ENCODE data around the gene SLC38A5. TPM values are rescaled to one million over a fixed set of nuclear protein-coding genes. Genes with fewer than 3 reads are reported as not detected.

The SLC38A5 gene
- total RNA-seq, 1 donor from 2014 or later, result 4.4 TPM

Other genes starting within 250 kb of the SLC38A5 start
- gene SSX1, start 214.9 kb downstream of the SLC38A5 start, total RNA-seq, result not detected
- not detected for gene SSX3, start 113.6 kb downstream of the SLC38A5 start, total RNA-seq
- not detected for gene SSX4, start 86.7 kb downstream of the SLC38A5 start, total RNA-seq
- not detected for gene SSX4B, start 58.3 kb downstream of the SLC38A5 start, total RNA-seq
- 40.4 TPM for gene FTSJ1, start 5.9 kb upstream of the SLC38A5 start, total RNA-seq
- gene PORCN, start 38.7 kb upstream of the SLC38A5 start, total RNA-seq, result 7.8 TPM
- gene EBP, start 51.5 kb upstream of the SLC38A5 start, total RNA-seq, result 18.8 TPM
- gene TBC1D25, start 69.5 kb upstream of the SLC38A5 start, total RNA-seq, result 19.9 TPM
- gene RBM3, start 104.2 kb upstream of the SLC38A5 start, total RNA-seq, result 343 TPM
- 96.9 TPM for gene WDR13, start 127.2 kb upstream of the SLC38A5 start, total RNA-seq
- 22.0 TPM for gene WAS, start 213.5 kb upstream of the SLC38A5 start, total RNA-seq
- 5.1 TPM for gene SUV39H1, start 226.5 kb upstream of the SLC38A5 start, total RNA-seq